Left lung (tissue), 10 donors: Measurements from ENCODE around the gene SYP. TPM values are rescaled to one million over a fixed set of nuclear protein-coding genes. Genes with fewer than 3 reads are reported as not detected.
A peak's percentile ranks its signal among the peaks of the same experiment; 100 is the strongest.

ENCODE experiments used
- ATAC-seq: fragments of 200-7000 bp; cut with Tn5 transposase; one replicate; pipeline ENCODE4 v1.9.1; 2020; ENCODE audit warnings: moderate library complexity
- DNase-seq, 4 donors: peaks; one replicate each; pipeline ENCODE4 v3.0.0-alpha.2; 2013 to 2020
- H3K27ac ChIP-seq, 2 donors: fragments of 200-600 bp; sonication (generic) in 1 of 2; one replicate each; pipeline versions ENCODE4 v1.5.0 to v1.8.0; 2020 to 2021
- H3K27me3 ChIP-seq, 2 donors: fragments of 200-600 bp; sonication (generic) in 1 of 2; one replicate each; pipeline versions ENCODE4 v1.5.0 to v1.8.0; 2020 to 2021
- H3K36me3 ChIP-seq, 2 donors: fragments of 200-600 bp; sonication (generic) in 1 of 2; one replicate each; pipeline versions ENCODE4 v1.5.0 to v1.8.0; 2020 to 2021
- H3K4me1 ChIP-seq, 2 donors: fragments of 200-600 bp; one replicate each; pipeline ENCODE4 v1.8.0; 2021
- H3K4me3 ChIP-seq, 2 donors: fragments of 200-600 bp; sonication (generic) in 1 of 2; one replicate each; pipeline versions ENCODE4 v1.5.0 to v1.8.0; 2020 to 2021; ENCODE audit warnings: mild to moderate bottlenecking in 1 of 2
- H3K9me3 ChIP-seq, 2 donors: fragments of 200-600 bp; sonication (generic) in 1 of 2; one replicate each; pipeline versions ENCODE4 v1.5.0 to v1.8.0; 2020 to 2021
- CTCF ChIP-seq, 2 donors: fragments of 200-600 bp; sonication (generic) in 1 of 2; IDR thresholded peaks; one replicate each; pipeline versions ENCODE4 v1.5.0 to v1.8.0; 2021; ENCODE audit warnings: antibody characterized with exemption in 2 of 2
- intact Hi-C, 2 donors: fragments of 100-400 bp; cut with DNase I; formaldehyde crosslinking; loops; one replicate each; pipeline versions ENCODE4 v1.11.2 to v1.14.2; 2022
- polyA plus RNA-seq, 6 donors: library from polyadenylated mRNA; unstranded; fragments of 120-200 nt; gene quantifications; one replicate each; pipeline ENCODE4 v1.2.1, GENCODE V29; 2013; ENCODE audit not compliant: insufficient read length in 6 of 6
- total RNA-seq, 2 donors: library from RNA; stranded (reverse); fragmentation: NEBNext Ultra II Directional; extraction: Animal tissue kit (Norgen Biotek cat#: 25700); gene quantifications; one replicate each; pipeline ENCODE4 v1.2.1, GENCODE V29; 2021
- donor health status: DM: no; HTN: yes; CAD: no.
- donor health status: DM: no; HTN: no; CAD: no.

SYP gene
- total and polyA plus RNA-seq, 8 donors: 2.1 to 4.2 (median 3.0) TPM

DNA sequence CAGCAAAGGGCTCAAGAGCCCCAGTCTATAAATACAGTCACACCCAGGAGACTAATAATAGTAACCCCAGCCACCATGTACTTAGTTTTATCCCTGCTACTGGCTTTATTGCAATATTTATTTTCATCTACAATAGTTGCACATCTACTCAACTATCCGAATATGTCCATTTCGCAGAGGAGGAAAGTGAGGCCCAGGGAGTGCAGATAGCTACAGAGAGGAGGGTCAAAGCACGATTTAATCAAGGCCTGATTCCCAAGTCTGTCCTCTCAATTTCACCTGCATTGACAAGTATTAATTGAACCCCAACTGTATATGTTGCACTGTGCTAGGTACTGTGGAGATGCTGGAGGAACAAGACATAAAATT, 32.3 kb downstream of the SYP start:
- TF ChIP-seq CTCF (IDR thresholded peaks at IDR 0.05): no peak
- no peaks in the 10 kb centered on the region for H3K36me3 ChIP-seq
- no peak for ATAC-seq
- intact Hi-C loops: no loop called here
- no peaks in the 10 kb centered on the region for H3K9me3 ChIP-seq
- no peaks in the 10 kb centered on the region for H3K27me3 ChIP-seq
- H3K27ac ChIP-seq: peak overlapping the region; percentile 92 to 98
- peaks cover 5 to 27% of the 10 kb centered on the region in 2 donors for H3K4me1 ChIP-seq
- no peak for DNase-seq
- peak overlapping the region in 1 of 2 donors; percentile 38 for H3K4me3 ChIP-seq

DNA sequence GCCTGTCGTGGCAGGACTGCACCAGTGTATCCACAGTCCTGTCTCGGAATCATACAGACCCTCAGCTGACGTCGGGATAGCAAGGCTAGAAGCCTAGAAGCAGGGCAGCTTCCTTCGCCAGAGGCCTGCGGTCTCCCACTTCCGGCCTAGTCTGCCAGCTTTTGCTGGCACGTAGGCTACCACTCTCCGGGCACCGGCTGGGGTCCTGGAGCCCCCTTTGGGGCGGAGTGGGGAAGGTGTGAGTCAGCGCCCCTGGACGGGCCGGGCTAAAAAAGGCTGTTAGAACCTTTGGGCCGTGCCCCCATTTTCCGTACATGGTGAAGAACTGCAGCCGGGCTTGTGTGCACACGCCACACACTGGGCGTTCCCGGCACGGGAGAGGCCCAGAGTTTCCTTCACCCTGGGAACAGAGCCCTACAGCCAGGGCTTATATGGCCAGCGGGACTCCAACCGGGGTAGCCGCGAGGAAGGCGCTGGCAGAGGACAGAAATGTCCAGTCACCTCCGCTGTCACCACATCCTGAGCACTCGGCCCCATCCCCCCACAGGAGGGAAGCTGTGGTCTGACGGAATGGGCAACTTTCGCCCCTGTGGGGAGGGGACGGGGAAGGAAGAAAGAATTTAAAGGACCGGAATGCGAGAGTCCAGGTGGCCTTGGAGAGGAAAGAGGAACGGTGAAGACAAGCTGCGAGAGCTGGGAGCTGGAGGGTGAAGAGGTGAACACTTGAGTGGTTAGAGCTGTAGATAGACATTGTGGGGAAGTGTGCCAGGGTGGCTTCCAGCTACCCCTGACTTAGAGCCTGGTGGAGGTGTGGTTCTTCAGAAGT, 32.9 kb downstream of the SYP start:
- ATAC-seq (peak; percentile 39), DNase-seq (peak in 2 of 4 donors; percentile 79 to 91)
- Histone ChIP-seq H3K4me3 (peak overlapping the region; percentile 17 to 38), H3K27ac (peak overlapping the region; percentile 92 to 98), H3K27me3 (no peaks in the 10 kb centered on the region), H3K36me3 (no peaks in the 10 kb centered on the region), H3K9me3 (no peaks in the 10 kb centered on the region), H3K4me1 (peaks cover 5 to 26% of the 10 kb centered on the region in 2 donors)
- intact Hi-C loops: no loop called here
- TF ChIP-seq CTCF (IDR thresholded peaks at IDR 0.05): no peak

GRCh38 chrX:49165901-49166881, 33.8 kb downstream of the SYP start:
- no peak for TF ChIP-seq CTCF (IDR thresholded peaks at IDR 0.05)
- DNase-seq (peak in 3 of 4 donors; percentile 79 to 89 (median 86)), ATAC-seq (peak; percentile 39)
- intact Hi-C loops: no loop called here
- no peaks in the 10 kb centered on the region for H3K27me3 ChIP-seq
- peak overlapping the region; percentile 92 to 98 for H3K27ac ChIP-seq
- no peaks in the 10 kb centered on the region for H3K9me3 ChIP-seq
- peaks cover 5 to 26% of the 10 kb centered on the region in 2 donors for H3K4me1 ChIP-seq
- H3K4me3 ChIP-seq: peak overlapping the region; percentile 17 to 38
- H3K36me3 ChIP-seq: no peaks in the 10 kb centered on the region

DNA sequence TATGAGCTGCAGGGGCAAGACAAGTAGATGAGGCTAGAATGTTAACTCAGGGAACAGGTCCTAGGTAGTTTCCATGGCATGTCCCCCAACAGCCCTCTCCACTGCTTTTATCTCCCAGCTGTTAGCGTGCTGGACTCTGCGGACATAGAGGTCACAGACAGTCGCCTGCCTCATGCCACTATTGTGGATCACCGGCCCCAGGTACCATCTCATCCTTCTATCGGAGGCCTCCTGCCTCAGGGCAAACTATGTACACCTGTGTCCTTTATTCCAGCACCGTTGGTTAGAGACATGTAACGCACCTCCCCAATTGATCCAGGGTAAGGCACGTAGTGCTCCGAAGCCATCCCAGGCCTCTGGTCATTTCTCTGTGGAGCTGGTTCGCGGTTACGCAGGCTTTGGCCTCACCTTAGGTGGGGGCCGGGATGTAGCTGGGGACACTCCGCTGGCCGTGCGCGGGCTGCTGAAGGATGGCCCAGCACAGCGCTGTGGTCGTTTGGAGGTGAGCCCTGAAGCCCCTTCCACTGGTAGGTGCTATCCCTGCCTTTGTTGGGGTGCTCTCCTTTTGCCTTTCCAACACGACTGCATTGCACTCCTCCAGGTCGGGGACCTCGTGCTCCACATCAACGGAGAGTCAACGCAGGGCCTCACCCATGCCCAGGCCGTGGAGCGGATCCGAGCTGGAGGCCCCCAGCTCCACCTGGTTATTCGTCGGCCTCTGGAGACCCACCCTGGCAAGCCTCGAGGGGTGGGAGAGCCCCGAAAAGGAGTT, 35.2 kb downstream of the SYP start:
- intact Hi-C loops: no loop called here
- peaks cover 5 to 22% of the 10 kb centered on the region in 2 donors for H3K4me1 ChIP-seq
- no peaks in the 10 kb centered on the region for H3K9me3 ChIP-seq
- peak overlapping the region; percentile 89 to 92 for H3K27ac ChIP-seq
- H3K36me3 ChIP-seq: no peaks in the 10 kb centered on the region
- no peak overlapping the region for H3K4me3 ChIP-seq
- ATAC-seq (no peak), DNase-seq (no peak)
- no peak for TF ChIP-seq CTCF (IDR thresholded peaks at IDR 0.05)
- H3K27me3 ChIP-seq: no peaks in the 10 kb centered on the region
